Endothelial cell of umbilical vein (primary cell): ENCODE measurements around the gene COL16A1.

ENCODE experiments used
- EZH2 ChIP-seq: IDR thresholded peaks from 2 replicates; pipeline ENCODE4 v1.6.1; 2012; ENCODE audit warnings: borderline replicate concordance, low read depth, mild to moderate bottlenecking, moderate library complexity, low read length, inconsistent platforms; ENCODE audit not compliant: severe bottlenecking
- FOS ChIP-seq: IDR thresholded peaks from 2 replicates; pipeline ENCODE4 v1.6.1; 2011; ENCODE audit warnings: mild to moderate bottlenecking, low read length, moderate library complexity, borderline replicate concordance; ENCODE audit not compliant: insufficient read depth
- GATA2 ChIP-seq: IDR thresholded peaks from 2 replicates; pipeline ENCODE4 v1.7.0; 2011; ENCODE audit warnings: low read depth, mild to moderate bottlenecking, moderate library complexity, mixed read lengths, low read length; ENCODE audit not compliant: insufficient read length, insufficient read depth
- JUN ChIP-seq: IDR thresholded peaks from 2 replicates; pipeline ENCODE4 v1.6.1; 2011; ENCODE audit warnings: borderline replicate concordance, low read depth; ENCODE audit not compliant: insufficient read length, insufficient read depth
- MYC ChIP-seq: IDR thresholded peaks from one replicate; pipeline ENCODE4 v1.6.1; 2011; ENCODE audit warnings: mild to moderate bottlenecking, low read depth, low read length
- POLR2A ChIP-seq: IDR thresholded peaks from 2 replicates; pipeline ENCODE4 v1.6.1; 2012; ENCODE audit warnings: low read depth, mild to moderate bottlenecking, control low read depth, low read length
- POLR2AphosphoS5 ChIP-seq: IDR thresholded peaks from 2 replicates; pipeline ENCODE4 v1.6.1; 2012; ENCODE audit warnings: low read depth, mild to moderate bottlenecking, control low read depth, low read length, moderate library complexity; ENCODE audit not compliant: insufficient read depth
- TF ChIP-seq, protein P1 (sequence below), 2 donors: IDR thresholded peaks; 1 replicate in 1 of 2; 2 replicates in 1 of 2; pipeline ENCODE4 v1.5.1; 2011; ENCODE audit warnings: low read length in 2 of 2, mild to moderate bottlenecking in 2 of 2, moderate library complexity in 2 of 2, control low read depth in 1 of 2, inconsistent platforms in 1 of 2, low read depth in 1 of 2; ENCODE audit not compliant: insufficient read depth in 1 of 2; ENCODE audit errors: extremely low read depth in 1 of 2
- TF ChIP-seq, protein P2 (sequence below): IDR thresholded peaks from 2 replicates; pipeline ENCODE4 v1.6.1; 2011; ENCODE audit not compliant: insufficient read depth, insufficient read length

DNA sequence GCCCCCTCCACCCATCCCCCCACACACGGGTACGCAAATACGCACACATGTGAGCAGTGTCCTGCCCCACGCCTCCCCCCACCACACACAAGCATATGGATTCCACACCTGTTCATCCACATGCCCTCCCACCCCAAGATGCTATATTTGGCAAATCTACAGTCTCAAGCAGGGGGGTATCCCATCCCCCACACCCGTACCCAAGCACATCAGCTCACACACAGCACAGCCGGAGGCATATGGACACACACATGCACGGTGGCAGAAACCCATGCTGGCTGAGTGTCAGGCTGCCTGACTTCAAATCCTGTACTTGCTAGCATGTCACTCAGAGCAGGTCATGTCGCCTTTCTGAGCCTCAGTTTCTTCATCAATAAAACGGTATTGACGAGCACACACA is 10.6 kb downstream of the COL16A1 start:
- TF ChIP-seq, protein P1, sequence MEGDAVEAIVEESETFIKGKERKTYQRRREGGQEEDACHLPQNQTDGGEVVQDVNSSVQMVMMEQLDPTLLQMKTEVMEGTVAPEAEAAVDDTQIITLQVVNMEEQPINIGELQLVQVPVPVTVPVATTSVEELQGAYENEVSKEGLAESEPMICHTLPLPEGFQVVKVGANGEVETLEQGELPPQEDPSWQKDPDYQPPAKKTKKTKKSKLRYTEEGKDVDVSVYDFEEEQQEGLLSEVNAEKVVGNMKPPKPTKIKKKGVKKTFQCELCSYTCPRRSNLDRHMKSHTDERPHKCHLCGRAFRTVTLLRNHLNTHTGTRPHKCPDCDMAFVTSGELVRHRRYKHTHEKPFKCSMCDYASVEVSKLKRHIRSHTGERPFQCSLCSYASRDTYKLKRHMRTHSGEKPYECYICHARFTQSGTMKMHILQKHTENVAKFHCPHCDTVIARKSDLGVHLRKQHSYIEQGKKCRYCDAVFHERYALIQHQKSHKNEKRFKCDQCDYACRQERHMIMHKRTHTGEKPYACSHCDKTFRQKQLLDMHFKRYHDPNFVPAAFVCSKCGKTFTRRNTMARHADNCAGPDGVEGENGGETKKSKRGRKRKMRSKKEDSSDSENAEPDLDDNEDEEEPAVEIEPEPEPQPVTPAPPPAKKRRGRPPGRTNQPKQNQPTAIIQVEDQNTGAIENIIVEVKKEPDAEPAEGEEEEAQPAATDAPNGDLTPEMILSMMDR (IDR thresholded peaks at IDR 0.05; ENCODE audit: extremely low read depth in 1 of 2, insufficient read depth in 1 of 2, low read depth in 1 of 2, low read length in 2 of 2): no peak
- TF ChIP-seq, protein P2, sequence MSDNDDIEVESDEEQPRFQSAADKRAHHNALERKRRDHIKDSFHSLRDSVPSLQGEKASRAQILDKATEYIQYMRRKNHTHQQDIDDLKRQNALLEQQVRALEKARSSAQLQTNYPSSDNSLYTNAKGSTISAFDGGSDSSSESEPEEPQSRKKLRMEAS: no peak
- TF ChIP-seq MYC (no peak), POLR2A (no peak), POLR2AphosphoS5 (no peak), EZH2 (no peak), GATA2 (no peak), FOS (no peak), JUN (no peak)
